ENCODE results near the gene ACTL6B. TPM values are rescaled to one million over a fixed set of nuclear protein-coding genes. Genes with fewer than 3 reads are reported as not detected.

Gene ACTL6B
- total and polyA plus RNA-seq, 2 of the 8 experiments (the other 6 are each of a cell fraction or from before 2014, with no cell fraction given): 2.1 to 4.5 TPM

DNA sequence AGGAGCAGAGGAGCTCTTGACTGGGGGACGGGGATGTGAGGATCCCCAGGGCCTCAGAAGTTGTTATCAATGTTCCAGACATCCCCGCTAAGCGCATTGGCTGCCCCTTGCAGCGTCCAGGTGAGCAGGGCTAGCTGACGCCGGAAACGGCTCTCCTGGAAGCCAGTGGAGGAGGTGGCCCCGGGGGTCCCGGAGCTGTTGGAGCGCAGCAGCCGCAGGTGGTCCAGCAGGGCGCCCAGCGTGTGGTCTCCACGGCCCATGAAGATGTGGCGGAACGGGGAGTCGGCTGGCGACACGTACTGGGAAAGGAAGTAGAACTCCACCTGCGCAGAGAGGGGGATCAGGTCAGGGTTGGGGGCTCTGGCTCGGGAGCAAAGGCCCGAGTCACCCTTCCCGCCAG, 35.4 kb downstream of the ACTL6B start (continued):
- TF ChIP-seq KDM5A (IDR thresholded peaks at IDR 0.05; ENCODE audit: low read length) (no peak), MAFK (IDR thresholded peaks at IDR 0.05; ENCODE audit: low read depth, low read length) (no peak), CHD1 (IDR thresholded peaks at IDR 0.05; ENCODE audit: low read depth, low read length) (no peak), ASH2L (IDR thresholded peaks at IDR 0.05; ENCODE audit: low read length) (no peak)

Data from H1 (cell line).